HFFc6 (cell line): ENCODE data around the gene MED25. TPM values are rescaled to one million over a fixed set of nuclear protein-coding genes. Genes with fewer than 3 reads are reported as not detected.

Experiments used
- DNase-seq: peaks from one replicate; pipeline ENCODE4 v3.0.0-alpha.2; 2018
- H3K27ac Mint-ChIP-seq: 2 replicates; pipeline ENCODE4 v1.8.0; 2020; ENCODE audit warnings: mild to moderate bottlenecking, mixed read lengths
- H3K27me3 Mint-ChIP-seq: 2 replicates; pipeline ENCODE4 v1.8.0; 2021; ENCODE audit warnings: mild to moderate bottlenecking, moderate library complexity, mixed read lengths; ENCODE audit not compliant: insufficient read depth
- H3K36me3 Mint-ChIP-seq: 2 replicates; pipeline ENCODE4 v1.8.0; 2021; ENCODE audit warnings: low read depth, mixed read lengths
- H3K4me1 Mint-ChIP-seq: 2 replicates; pipeline ENCODE4 v1.8.0; 2020; ENCODE audit warnings: low read depth, mixed read lengths
- H3K4me3 Mint-ChIP-seq: 2 replicates; pipeline ENCODE4 v1.8.0; 2020; ENCODE audit warnings: mild to moderate bottlenecking, moderate library complexity, mixed read lengths
- H3K9me3 Mint-ChIP-seq: 2 replicates; pipeline ENCODE4 v1.8.0; 2020; ENCODE audit warnings: mild to moderate bottlenecking, mixed read lengths
- total RNA-seq, 6 experiments: library from RNA; stranded (reverse); fragmentation: NEBNext Ultra II Directional; extraction: Animal tissue kit (Norgen Biotek cat#: 25700); gene quantifications; 2 replicates in 1 of 6; 3 replicates in 5 of 6; pipeline ENCODE4 v1.2.3, GENCODE V29; 2021
- TF ChIP-seq, protein P1 (sequence below): fragments of 200-600 bp; sonication (generic); IDR thresholded peaks from 2 replicates; pipeline ENCODE4 v1.5.0; 2021; ENCODE audit warnings: antibody characterized with exemption, mild to moderate bottlenecking

The MED25 gene
- total RNA-seq, 6 experiments from 2014 or later, result 44.5 to 50.6 (median 47.8) TPM

DNA sequence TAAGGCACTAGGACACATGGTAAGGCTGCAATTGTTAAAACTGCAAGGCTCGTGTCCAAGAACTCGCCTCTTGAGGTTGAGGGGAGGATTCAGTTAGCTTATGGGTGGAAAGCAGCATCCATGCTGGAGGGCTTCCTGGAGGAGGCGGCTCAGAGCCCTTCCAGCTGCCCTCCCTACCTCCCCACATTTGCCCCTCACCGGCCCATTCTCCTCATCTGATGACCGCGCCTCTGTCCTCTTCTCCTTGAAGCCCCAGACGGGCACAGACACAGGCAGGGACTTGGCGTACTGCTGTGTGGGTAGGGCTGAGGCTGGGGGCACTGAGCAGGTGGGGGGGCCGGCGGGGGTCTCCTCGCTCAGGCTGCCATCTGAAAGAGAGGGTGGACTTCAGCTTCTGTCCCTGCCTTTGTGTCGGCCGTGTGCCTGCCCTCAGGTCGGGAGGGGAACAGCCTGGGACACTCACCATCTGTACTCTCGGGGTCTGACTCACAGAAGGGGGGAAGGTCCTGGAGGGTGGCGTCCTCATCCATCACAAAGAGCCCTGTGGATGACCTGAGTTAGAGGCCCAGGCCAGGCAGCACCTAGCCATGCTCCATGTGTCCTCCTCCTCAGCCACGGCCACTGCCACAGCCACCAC is 53.4 kb downstream of the MED25 start:
- H3K4me3 Mint-ChIP-seq, result no peak overlapping the region
- H3K4me1 Mint-ChIP-seq, result peaks cover 38% of the 10 kb centered on the region
- H3K27me3 Mint-ChIP-seq, result peaks cover 6% of the 10 kb centered on the region
- no peak for DNase-seq
- peak overlapping the region; percentile 72 for H3K27ac Mint-ChIP-seq
- TF ChIP-seq, protein P1, sequence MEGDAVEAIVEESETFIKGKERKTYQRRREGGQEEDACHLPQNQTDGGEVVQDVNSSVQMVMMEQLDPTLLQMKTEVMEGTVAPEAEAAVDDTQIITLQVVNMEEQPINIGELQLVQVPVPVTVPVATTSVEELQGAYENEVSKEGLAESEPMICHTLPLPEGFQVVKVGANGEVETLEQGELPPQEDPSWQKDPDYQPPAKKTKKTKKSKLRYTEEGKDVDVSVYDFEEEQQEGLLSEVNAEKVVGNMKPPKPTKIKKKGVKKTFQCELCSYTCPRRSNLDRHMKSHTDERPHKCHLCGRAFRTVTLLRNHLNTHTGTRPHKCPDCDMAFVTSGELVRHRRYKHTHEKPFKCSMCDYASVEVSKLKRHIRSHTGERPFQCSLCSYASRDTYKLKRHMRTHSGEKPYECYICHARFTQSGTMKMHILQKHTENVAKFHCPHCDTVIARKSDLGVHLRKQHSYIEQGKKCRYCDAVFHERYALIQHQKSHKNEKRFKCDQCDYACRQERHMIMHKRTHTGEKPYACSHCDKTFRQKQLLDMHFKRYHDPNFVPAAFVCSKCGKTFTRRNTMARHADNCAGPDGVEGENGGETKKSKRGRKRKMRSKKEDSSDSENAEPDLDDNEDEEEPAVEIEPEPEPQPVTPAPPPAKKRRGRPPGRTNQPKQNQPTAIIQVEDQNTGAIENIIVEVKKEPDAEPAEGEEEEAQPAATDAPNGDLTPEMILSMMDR, result no peak
- peaks cover 10% of the 10 kb centered on the region for H3K36me3 Mint-ChIP-seq
- H3K9me3 Mint-ChIP-seq, result no peaks in the 10 kb centered on the region

DNA sequence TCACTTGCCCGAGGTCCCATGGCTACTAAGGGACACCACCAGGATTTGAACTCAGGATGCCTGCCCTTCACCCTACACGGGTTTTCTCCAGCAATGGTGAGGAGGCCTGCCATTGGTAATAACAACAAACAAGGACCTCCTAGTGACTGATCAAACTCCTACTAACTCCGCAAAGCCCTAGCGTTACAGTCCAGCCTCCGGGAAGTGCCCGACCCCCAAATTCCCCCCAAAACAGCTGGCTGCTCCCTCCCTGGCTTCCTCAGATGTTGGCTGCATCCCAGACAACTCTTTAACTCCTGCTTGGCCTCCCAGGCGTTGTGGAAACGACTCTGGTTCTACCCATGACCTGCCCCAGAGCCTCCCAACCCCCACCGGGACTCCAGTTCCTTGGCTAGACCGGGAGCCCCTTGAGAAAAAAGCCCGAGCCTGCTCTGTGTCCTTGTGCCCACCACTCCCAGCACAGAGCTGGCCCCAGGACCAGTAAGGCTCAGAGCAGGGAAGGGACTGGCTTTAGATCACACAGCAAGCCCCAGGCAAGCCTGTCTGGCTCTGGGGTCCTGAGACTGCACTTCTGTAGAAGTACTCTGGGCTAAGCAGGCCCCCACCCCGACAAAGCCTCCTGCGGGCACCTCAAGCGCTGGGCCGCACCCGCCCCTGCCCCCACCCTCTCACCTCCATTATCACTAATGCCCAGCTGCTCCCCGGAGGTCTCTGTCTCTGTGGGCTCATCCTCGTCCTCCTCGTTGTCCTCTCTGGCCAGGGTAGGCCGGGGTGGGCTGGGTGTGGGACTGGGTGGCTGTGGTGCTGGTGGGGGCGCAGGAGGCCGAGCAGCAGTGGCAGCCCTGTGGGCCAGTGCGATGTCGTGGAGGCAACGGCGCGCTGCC is 54.4 kb downstream of the MED25 start:
- H3K9me3 Mint-ChIP-seq, result no peaks in the 10 kb centered on the region
- peaks cover 6% of the 10 kb centered on the region for H3K36me3 Mint-ChIP-seq
- no peak overlapping the region for H3K4me3 Mint-ChIP-seq
- peaks cover 30% of the 10 kb centered on the region for H3K4me1 Mint-ChIP-seq
- DNase-seq, result no peak
- H3K27me3 Mint-ChIP-seq, result peaks cover 4% of the 10 kb centered on the region
- peak overlapping the region; percentile 72 for H3K27ac Mint-ChIP-seq
- TF ChIP-seq, protein P1, result no peak

- H3K4me3 Mint-ChIP-seq, result no peak overlapping the region
Observed at GRCh38 chr19:49873129-49873521, 55.0 kb downstream of the MED25 start.

GRCh38 chr19:49873834-49874233 is 55.7 kb downstream of the MED25 start:
- Mint-ChIP-seq H3K27ac (peak overlapping the region; percentile 29; the same call in 1 of the 2 replicates), H3K27me3 (no peaks in the 10 kb centered on the region; the same call in none of the 2 replicates), H3K4me3 (no peak overlapping the region), H3K4me1 (peaks cover 35% of the 10 kb centered on the region), H3K9me3 (no peaks in the 10 kb centered on the region), H3K36me3 (peaks cover 6% of the 10 kb centered on the region)
- no peak for DNase-seq
- TF ChIP-seq, protein P1, result no peak

More at GRCh38 chr19:49873129-49873521, 55.0 kb downstream of the MED25 start:
- peaks cover 27% of the 10 kb centered on the region for H3K4me1 Mint-ChIP-seq
- peaks cover 6% of the 10 kb centered on the region for H3K36me3 Mint-ChIP-seq
- no peak for DNase-seq
- H3K27me3 Mint-ChIP-seq, result no peaks in the 10 kb centered on the region; the same call in none of the 2 replicates
- no peak overlapping the region for H3K27ac Mint-ChIP-seq
- no peaks in the 10 kb centered on the region for H3K9me3 Mint-ChIP-seq
- TF ChIP-seq, protein P1, result no peak

GRCh38 chr19:49874503-49875157 is 56.5 kb downstream of the MED25 start:
- Mint-ChIP-seq H3K27ac (no peak overlapping the region; the same call in none of the 2 replicates), H3K36me3 (peaks cover 6% of the 10 kb centered on the region), H3K4me3 (no peak overlapping the region; the same call in 1 of the 2 replicates), H3K27me3 (no peaks in the 10 kb centered on the region; the same call in none of the 2 replicates), H3K4me1 (peaks cover 39% of the 10 kb centered on the region), H3K9me3 (no peaks in the 10 kb centered on the region)
- no peak for DNase-seq
- TF ChIP-seq, protein P1, result no peak
